Measurements from ENCODE around the gene TRIM45.
"Not testable (repeated sequence)": the region's sequence is repeated elsewhere in the genome, so short reads cannot be mapped to it uniquely, and the experiment has no call there.

The TRIM45 gene, protein sequence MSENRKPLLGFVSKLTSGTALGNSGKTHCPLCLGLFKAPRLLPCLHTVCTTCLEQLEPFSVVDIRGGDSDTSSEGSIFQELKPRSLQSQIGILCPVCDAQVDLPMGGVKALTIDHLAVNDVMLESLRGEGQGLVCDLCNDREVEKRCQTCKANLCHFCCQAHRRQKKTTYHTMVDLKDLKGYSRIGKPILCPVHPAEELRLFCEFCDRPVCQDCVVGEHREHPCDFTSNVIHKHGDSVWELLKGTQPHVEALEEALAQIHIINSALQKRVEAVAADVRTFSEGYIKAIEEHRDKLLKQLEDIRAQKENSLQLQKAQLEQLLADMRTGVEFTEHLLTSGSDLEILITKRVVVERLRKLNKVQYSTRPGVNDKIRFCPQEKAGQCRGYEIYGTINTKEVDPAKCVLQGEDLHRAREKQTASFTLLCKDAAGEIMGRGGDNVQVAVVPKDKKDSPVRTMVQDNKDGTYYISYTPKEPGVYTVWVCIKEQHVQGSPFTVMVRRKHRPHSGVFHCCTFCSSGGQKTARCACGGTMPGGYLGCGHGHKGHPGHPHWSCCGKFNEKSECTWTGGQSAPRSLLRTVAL

DNA sequence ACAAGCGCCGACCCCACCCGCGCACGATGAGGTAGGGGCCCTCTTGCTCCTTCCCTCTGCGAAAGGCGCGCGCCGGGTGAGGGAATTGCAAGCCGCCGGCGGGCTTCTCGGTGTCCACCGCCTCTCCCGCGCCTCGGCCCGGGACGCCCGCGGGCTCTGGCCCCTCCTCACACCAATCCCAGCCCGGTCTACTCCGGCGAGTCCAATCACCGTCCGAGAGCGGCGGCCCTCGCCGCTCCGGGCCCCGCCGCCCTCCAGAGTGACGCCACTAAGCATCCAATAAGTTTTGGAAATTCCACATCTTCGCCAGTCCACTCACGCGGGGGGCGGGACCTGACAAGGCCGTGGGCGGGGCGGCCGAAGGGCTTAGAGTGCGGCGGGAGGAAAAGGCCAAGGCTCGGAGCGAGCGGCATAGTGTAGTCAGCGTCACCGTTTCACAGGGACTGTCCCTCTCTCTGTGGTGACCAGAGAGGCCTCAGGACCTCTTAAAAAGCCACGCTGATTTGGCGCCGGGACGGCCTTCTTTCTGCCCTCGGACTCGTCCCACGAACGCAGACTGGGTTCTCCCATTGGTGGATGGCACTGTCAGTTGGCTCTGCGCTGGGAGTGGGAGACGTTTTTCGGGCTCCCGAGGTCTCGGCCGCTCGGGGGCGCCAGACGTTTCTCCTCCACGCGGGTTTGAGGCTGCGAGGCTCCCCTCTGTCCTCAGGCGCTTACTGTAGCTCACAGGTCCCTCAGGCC, at the start of gene TRIM45:
Gene TRIM45 (minus strand): TSS at position 161 of the 741 bp plus-strand sequence. CDS start 548 bp downstream, outside the sequence.
- peak; percentile 98 for DNase-seq (ENCODE audit: low read depth)

- no peak for DNase-seq (ENCODE audit: low read depth)
These were observed 48.5 kb upstream of the TRIM45 start for GRCh38 chr1:117169871-117170596.

DNA sequence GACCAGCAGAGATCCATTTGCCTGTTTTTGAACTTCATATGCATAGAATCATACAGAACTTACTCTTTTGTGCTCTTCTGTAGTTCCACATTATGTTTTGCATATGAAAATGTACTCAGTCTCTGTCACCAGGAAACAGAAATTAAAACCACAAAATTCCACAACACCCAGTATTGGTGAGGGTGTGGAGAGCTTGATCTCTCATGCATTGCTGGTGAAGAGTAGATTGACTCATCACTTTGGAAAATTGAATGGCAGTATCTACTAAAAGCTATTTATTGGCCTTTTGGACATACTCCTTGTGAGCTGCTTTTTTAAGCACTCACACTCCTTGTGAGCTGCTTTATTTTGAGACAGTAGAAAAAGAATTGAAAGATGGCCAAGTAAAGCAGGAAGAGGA, 45.9 kb upstream of the TRIM45 start:
- peak; percentile 48 for DNase-seq (ENCODE audit: low read depth)

DNA sequence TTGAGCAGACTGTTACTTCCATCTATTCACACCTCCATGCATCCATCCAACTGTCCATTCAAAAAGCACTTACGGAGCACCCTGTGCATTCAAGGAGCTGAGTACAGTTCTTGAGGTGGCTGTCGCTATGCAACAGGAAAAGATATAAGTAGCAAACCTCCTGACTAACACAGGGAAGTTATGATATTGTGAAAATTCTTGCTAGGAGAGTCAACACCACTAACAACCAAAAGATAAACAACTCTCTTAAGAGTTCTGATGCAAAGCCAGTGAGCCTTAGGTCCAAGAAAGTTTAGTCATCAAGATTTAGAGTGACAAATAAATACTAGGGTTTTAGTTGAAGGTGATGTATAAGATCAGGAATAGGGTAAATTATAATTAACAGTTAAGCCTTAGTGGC, 44.5 kb upstream of the TRIM45 start:
- peak; percentile 91 for DNase-seq (ENCODE audit: low read depth)

DNA sequence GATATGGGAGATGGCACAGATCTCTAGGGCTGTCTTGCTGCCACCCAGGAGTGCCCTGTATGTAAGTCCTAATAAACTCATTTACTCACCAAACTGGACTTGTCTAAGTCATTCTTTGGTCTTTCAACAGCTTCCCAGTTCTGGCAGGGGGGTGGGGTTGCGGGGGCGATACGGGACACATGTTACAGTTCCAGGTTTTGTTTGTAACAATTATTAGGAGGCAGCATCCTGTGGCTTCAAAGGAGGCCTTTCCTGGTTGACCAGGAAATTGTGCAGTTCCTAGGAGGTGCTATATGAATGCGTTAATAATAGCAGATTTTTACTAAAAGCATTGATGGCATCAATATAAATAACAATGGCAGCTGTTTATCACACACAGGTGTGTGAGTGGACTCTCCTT, 42.7 kb upstream of the TRIM45 start:
- no peak for DNase-seq (ENCODE audit: low read depth)

- DNase-seq (ENCODE audit: low read depth) = peak; percentile 15
These were observed 41.3 kb upstream of the TRIM45 start for GRCh38 chr1:117162816-117163215.

- DNase-seq (ENCODE audit: low read depth) = no peak
These were observed 40.3 kb upstream of the TRIM45 start for GRCh38 chr1:117161887-117162286.

DNA sequence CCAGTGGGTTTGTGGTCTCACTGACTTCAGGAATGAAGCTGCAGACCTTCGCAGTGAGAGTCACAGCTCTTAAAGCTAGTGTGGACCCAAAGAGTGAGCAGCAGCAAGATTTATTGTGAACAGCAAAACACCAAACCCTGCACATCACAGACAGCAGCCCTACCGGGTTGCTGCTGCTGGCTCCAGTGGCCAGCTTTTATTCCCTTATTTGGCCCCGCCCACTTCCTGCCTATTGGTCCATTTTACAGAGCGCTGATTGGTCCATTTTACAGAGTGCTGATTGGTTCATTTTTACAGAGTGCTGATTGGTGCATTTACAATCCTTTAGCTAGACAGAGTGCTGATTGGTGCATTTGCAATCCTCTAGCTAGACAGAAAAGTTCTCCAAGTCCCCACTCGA, 29.8 kb upstream of the TRIM45 start:
- DNase-seq (ENCODE audit: low read depth) = not testable (repeated sequence)

DNA sequence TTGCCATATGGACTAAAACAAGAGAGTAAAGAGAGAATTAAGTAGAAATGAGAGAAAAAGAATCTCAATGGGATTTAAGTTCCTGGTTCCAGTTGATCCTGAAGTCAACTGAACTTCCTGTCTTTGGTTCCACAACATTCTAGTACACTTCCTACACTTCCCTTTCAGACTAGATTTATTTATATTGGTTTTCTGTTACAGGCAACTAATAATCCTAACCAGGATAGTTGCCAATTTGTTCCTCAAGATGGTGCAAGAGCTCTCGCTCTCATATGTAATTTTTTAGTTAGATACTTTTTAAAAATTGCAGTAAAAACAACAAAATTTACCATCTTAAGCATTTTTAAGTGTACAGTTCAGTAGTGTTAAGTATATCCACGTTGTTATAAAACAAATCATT, 28.8 kb upstream of the TRIM45 start:
- peak; percentile 30 for DNase-seq (ENCODE audit: low read depth)

DNA sequence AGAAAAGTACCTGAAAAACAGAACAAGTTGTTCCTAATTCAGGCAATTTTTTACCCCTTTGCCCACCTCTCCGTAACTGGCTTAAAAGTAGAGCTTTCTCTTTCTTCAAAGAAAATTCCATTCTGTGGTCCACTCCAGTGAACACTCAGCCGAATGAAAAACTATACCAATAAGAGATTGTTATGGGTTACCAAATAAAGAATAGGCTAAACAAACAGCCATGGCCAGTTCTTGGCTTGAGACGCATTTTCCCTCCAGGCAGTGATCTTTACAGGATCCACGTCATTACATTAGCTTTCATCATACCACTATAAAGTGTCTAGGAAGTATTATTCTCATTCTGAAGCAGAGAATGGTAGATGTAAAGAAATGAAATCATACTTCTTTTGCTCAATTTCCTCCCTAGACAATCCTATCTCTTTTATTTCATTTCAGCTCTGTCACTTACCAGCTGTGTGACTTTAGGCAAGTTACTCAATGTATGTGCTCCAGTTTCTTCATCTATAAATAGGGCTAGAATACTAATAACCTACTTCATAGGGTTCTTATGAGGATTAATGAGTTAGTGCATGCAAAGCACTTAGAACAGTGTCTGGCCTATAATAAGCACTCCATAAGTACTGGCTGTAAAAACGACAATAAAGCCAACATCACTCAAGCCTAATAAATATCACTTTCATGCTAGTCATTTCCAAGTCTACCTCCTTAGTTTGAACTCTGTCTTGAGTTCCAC, 26.5 kb upstream of the TRIM45 start:
- DNase-seq (ENCODE audit: low read depth) = peak; percentile 85

GRCh38 chr1:117147341-117147831, 25.8 kb upstream of the TRIM45 start:
- DNase-seq (ENCODE audit: low read depth) = peak; percentile 8

- DNase-seq (ENCODE audit: low read depth) = peak; percentile 97
These were observed 25.2 kb upstream of the TRIM45 start for GRCh38 chr1:117146575-117147340.

DNA sequence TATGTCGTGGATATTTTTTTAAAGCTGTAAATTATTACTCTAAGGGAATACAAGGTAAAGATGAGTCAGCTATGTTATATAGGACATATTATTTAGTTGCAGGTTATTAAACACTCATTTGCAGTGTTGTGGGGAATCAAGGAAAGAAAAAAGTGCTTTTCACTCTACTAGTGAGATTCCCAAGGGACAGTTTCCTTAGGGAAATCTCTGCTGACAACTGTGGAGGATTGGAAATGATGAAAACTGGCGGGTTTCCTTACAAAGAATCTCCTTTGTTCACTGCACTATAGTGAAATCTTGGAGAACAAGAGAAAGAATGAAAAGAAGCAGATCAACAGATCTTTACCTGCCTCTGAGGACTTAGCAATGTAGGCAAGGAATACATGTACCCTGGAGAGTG, 24.5 kb upstream of the TRIM45 start:
- no peak for DNase-seq (ENCODE audit: low read depth)

- DNase-seq (ENCODE audit: low read depth) = no peak
These were observed 22.3 kb upstream of the TRIM45 start for GRCh38 chr1:117143871-117144270.

DNA sequence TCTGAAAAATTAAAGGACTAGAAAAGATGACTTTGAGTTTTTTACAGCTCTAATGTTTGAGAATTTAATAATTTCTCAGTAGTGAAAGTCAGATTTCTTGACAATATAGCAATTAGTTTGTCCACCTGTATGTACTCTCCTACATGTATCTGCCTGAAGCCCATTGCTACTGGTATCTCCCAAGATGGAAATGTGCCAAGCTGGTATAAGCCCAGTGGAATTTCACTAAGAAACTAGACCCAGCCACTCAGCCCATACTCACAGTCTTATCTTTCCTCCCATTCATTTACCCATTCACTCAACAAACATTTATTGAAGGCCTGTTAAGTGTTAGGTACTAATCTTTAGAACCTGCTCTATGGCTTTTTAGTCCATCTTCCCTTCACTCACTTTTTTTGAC, 21.6 kb upstream of the TRIM45 start:
- peak; percentile 30 for DNase-seq (ENCODE audit: low read depth)

GRCh38 chr1:117142200-117142599, 20.7 kb upstream of the TRIM45 start:
- peak; percentile 77 for DNase-seq (ENCODE audit: low read depth)

DNA sequence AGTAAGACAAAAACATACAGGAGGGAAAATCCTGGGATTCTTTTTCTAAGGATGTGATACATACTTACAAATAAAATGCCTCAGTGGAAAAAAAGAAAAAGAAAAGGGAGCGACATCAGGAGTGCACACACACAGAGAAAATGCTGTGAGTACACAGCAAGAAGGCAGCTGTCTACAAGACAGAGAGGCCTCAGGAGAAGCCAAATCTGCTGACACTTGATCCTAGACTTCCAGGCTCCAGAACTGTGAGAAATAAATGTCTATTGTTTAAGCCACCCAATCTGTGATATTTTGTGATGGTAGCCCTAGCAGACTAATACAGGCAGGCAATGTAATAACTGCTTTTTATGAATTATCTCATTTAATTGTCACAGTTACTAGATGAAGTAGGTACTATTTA, 17.0 kb upstream of the TRIM45 start:
- no peak for DNase-seq (ENCODE audit: low read depth)

GRCh38 chr1:117138106-117138505, 16.6 kb upstream of the TRIM45 start:
- DNase-seq (ENCODE audit: low read depth) = no peak

DNA sequence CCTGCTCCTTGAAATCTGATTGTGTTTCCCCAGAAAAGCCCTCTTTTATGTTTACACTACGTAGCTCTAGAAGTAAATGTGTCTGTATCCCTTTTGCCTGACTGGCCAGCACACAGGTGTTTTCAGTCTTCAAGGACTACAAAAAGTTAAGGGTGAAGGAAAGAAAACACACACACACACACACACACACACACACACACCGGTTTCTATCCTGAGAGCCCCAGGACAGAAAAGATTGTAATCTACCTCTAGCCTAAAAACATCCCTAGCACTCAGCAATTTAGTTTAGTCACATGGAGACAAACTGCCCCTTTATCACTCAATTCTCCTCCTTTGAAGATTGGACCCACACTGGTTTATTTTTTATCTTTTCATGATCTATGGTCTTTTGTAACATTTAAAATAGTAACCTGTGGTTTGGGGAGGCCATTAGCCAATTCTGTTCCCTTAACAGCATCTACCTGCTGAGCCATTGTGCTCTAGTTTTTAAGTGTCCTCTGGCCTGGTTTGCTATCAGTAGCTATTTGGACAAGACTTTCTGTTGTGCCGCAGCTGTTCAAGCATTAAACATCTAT, 15.8 kb upstream of the TRIM45 start:
- no peak for DNase-seq (ENCODE audit: low read depth)

GRCh38 chr1:117136749-117137148, 15.2 kb upstream of the TRIM45 start:
- no peak for DNase-seq (ENCODE audit: low read depth)
